Measurements from ENCODE around the gene STRAP. TPM values are rescaled to one million over a fixed set of nuclear protein-coding genes. Genes with fewer than 3 reads are reported as not detected.

STRAP gene
- total and polyA plus RNA-seq, 2 experiments from 2014 or later, result 229 to 403 TPM

DNA sequence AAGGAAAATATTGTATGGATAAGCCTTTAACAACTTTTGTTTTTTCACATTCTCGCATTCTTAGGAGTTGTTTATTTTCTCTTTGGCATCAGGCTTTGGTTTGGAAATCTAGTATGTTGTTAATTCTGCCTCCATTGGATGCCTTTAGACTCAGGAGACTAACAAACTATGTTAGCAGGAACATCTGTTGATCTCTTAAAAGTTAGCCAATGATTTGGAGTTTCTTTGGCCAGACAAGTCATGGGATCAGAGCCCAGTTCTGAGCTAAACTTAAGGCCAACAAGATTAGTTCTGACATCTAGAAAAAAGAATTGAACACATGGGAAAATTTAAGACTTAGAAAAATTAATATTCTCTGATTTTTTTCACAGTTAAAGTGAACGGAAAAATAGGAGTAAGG is 35.3 kb upstream of the STRAP start:
- no peak for TF ChIP-seq EZH2phosphoT487 (IDR thresholded peaks at IDR 0.05; ENCODE audit: unreplicated experiment)
- TF ChIP-seq JUNB (IDR thresholded peaks at IDR 0.05; ENCODE audit: unreplicated experiment), result no peak
- TF ChIP-seq NANOG (IDR thresholded peaks at IDR 0.05; ENCODE audit: borderline replicate concordance), result no peak
- TF ChIP-seq, protein P1, sequence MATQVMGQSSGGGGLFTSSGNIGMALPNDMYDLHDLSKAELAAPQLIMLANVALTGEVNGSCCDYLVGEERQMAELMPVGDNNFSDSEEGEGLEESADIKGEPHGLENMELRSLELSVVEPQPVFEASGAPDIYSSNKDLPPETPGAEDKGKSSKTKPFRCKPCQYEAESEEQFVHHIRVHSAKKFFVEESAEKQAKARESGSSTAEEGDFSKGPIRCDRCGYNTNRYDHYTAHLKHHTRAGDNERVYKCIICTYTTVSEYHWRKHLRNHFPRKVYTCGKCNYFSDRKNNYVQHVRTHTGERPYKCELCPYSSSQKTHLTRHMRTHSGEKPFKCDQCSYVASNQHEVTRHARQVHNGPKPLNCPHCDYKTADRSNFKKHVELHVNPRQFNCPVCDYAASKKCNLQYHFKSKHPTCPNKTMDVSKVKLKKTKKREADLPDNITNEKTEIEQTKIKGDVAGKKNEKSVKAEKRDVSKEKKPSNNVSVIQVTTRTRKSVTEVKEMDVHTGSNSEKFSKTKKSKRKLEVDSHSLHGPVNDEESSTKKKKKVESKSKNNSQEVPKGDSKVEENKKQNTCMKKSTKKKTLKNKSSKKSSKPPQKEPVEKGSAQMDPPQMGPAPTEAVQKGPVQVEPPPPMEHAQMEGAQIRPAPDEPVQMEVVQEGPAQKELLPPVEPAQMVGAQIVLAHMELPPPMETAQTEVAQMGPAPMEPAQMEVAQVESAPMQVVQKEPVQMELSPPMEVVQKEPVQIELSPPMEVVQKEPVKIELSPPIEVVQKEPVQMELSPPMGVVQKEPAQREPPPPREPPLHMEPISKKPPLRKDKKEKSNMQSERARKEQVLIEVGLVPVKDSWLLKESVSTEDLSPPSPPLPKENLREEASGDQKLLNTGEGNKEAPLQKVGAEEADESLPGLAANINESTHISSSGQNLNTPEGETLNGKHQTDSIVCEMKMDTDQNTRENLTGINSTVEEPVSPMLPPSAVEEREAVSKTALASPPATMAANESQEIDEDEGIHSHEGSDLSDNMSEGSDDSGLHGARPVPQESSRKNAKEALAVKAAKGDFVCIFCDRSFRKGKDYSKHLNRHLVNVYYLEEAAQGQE (IDR thresholded peaks at IDR 0.05; ENCODE audit: unreplicated experiment), result no peak
- TF ChIP-seq, protein P2, sequence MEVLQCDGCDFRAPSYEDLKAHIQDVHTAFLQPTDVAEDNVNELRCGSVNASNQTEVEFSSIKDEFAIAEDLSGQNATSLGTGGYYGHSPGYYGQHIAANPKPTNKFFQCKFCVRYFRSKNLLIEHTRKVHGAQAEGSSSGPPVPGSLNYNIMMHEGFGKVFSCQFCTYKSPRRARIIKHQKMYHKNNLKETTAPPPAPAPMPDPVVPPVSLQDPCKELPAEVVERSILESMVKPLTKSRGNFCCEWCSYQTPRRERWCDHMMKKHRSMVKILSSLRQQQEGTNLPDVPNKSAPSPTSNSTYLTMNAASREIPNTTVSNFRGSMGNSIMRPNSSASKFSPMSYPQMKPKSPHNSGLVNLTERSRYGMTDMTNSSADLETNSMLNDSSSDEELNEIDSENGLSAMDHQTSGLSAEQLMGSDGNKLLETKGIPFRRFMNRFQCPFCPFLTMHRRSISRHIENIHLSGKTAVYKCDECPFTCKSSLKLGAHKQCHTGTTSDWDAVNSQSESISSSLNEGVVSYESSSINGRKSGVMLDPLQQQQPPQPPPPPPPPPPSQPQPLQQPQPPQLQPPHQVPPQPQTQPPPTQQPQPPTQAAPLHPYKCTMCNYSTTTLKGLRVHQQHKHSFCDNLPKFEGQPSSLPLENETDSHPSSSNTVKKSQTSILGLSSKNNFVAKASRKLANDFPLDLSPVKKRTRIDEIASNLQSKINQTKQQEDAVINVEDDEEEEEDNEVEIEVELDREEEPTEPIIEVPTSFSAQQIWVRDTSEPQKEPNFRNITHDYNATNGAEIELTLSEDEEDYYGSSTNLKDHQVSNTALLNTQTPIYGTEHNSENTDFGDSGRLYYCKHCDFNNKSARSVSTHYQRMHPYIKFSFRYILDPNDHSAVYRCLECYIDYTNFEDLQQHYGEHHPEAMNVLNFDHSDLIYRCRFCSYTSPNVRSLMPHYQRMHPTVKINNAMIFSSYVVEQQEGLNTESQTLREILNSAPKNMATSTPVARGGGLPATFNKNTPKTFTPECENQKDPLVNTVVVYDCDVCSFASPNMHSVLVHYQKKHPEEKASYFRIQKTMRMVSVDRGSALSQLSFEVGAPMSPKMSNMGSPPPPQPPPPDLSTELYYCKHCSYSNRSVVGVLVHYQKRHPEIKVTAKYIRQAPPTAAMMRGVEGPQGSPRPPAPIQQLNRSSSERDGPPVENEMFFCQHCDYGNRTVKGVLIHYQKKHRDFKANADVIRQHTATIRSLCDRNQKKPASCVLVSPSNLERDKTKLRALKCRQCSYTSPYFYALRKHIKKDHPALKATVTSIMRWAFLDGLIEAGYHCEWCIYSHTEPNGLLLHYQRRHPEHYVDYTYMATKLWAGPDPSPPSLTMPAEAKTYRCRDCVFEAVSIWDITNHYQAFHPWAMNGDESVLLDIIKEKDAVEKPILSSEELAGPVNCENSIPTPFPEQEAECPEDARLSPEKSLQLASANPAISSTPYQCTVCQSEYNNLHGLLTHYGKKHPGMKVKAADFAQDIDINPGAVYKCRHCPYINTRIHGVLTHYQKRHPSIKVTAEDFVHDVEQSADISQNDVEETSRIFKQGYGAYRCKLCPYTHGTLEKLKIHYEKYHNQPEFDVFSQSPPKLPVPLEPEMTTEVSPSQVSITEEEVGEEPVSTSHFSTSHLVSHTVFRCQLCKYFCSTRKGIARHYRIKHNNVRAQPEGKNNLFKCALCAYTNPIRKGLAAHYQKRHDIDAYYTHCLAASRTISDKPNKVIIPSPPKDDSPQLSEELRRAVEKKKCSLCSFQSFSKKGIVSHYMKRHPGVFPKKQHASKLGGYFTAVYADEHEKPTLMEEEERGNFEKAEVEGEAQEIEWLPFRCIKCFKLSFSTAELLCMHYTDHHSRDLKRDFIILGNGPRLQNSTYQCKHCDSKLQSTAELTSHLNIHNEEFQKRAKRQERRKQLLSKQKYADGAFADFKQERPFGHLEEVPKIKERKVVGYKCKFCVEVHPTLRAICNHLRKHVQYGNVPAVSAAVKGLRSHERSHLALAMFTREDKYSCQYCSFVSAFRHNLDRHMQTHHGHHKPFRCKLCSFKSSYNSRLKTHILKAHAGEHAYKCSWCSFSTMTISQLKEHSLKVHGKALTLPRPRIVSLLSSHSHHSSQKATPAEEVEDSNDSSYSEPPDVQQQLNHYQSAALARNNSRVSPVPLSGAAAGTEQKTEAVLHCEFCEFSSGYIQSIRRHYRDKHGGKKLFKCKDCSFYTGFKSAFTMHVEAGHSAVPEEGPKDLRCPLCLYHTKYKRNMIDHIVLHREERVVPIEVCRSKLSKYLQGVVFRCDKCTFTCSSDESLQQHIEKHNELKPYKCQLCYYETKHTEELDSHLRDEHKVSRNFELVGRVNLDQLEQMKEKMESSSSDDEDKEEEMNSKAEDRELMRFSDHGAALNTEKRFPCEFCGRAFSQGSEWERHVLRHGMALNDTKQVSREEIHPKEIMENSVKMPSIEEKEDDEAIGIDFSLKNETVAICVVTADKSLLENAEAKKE (CRISPR knock-in tag; IDR thresholded peaks at IDR 0.05), result no peak
- TF ChIP-seq, protein P3, sequence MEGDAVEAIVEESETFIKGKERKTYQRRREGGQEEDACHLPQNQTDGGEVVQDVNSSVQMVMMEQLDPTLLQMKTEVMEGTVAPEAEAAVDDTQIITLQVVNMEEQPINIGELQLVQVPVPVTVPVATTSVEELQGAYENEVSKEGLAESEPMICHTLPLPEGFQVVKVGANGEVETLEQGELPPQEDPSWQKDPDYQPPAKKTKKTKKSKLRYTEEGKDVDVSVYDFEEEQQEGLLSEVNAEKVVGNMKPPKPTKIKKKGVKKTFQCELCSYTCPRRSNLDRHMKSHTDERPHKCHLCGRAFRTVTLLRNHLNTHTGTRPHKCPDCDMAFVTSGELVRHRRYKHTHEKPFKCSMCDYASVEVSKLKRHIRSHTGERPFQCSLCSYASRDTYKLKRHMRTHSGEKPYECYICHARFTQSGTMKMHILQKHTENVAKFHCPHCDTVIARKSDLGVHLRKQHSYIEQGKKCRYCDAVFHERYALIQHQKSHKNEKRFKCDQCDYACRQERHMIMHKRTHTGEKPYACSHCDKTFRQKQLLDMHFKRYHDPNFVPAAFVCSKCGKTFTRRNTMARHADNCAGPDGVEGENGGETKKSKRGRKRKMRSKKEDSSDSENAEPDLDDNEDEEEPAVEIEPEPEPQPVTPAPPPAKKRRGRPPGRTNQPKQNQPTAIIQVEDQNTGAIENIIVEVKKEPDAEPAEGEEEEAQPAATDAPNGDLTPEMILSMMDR (conservative IDR thresholded peaks at IDR 0.05; ENCODE audit: low read depth in 2 of 2), result no peak
- no peak for TF ChIP-seq CREB1 (CRISPR knock-in tag; IDR thresholded peaks at IDR 0.05; ENCODE audit: low read depth)
- no peak for TF ChIP-seq ZNF331 (CRISPR knock-in tag; IDR thresholded peaks at IDR 0.05; ENCODE audit: low read depth)
- no peak for TF ChIP-seq EZH2 (IDR thresholded peaks at IDR 0.05; ENCODE audit: low read depth, unreplicated experiment)
- TF ChIP-seq, protein P4, sequence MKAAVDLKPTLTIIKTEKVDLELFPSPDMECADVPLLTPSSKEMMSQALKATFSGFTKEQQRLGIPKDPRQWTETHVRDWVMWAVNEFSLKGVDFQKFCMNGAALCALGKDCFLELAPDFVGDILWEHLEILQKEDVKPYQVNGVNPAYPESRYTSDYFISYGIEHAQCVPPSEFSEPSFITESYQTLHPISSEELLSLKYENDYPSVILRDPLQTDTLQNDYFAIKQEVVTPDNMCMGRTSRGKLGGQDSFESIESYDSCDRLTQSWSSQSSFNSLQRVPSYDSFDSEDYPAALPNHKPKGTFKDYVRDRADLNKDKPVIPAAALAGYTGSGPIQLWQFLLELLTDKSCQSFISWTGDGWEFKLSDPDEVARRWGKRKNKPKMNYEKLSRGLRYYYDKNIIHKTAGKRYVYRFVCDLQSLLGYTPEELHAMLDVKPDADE (IDR thresholded peaks at IDR 0.05), result no peak
- TF ChIP-seq POLR2AphosphoS5 (IDR thresholded peaks at IDR 0.05; ENCODE audit: low read depth), result no peak
- no peaks in the 10 kb centered on the region for H3K9me3 Mint-ChIP-seq

More for the DNA sequence above, 35.3 kb upstream of the STRAP start:
- ATAC-seq, result no peak
- no peaks in the 10 kb centered on the region for H3F3A ChIP-seq (replicated peaks; ENCODE audit: low read depth)
- Mint-ChIP-seq H3K4me1 (no peaks in the 10 kb centered on the region), H3K4me3 (no peak overlapping the region), H3K36me3 (ENCODE audit: low read depth) (no peaks in the 10 kb centered on the region), H3K27me3 (ENCODE audit: insufficient read depth, low read depth, poor library complexity) (no peaks in the 10 kb centered on the region), H3K27ac (no peak overlapping the region)
- no peaks in the 10 kb centered on the region for H3K79me2 ChIP-seq (replicated peaks; ENCODE audit: insufficient read depth)
- no peaks in the 10 kb centered on the region for H3K36me3 ChIP-seq (ENCODE audit: insufficient read depth)
- H3K27ac ChIP-seq (ENCODE audit: low read depth), result no peak overlapping the region
- no peak overlapping the region for H3K4me3 ChIP-seq
- H4K20me1 ChIP-seq (replicated peaks; ENCODE audit: insufficient read depth), result no peaks in the 10 kb centered on the region
- H3K4me1 ChIP-seq (ENCODE audit: insufficient read depth), result no peaks in the 10 kb centered on the region
- no peaks in the 10 kb centered on the region for H3K9me2 ChIP-seq (ENCODE audit: insufficient read depth)
- no peak overlapping the region for H2AFZ ChIP-seq
- DNase-seq (ENCODE audit: low spot score), result no peak
- H3K4me2 ChIP-seq, result no peak overlapping the region
- H3K27me3 ChIP-seq (ENCODE audit: insufficient read depth), result no peaks in the 10 kb centered on the region
